GM12878 (cell line): ENCODE results near the gene ZNF644. TPM values are rescaled to one million over a fixed set of nuclear protein-coding genes. Genes with fewer than 3 reads are reported as not detected.
"Not testable (repeated sequence)": the region's sequence is repeated elsewhere in the genome, so short reads cannot be mapped to it uniquely, and the experiment has no call there.

Source experiments
- ATAC-seq: fragments of 200-7000 bp; cut with Tn5 transposase; 3 replicates; pipeline ENCODE4 v1.9.1; 2020; ENCODE audit warnings: mild to moderate bottlenecking, moderate library complexity
- BruUV-seq: library from RNA; stranded (reverse); fragments of 400-500 nt; replicated peaks from 2 replicates; lab custom pipeline; 2021; lab: Mats Ljungman, UMichigan
- CTCF ChIA-PET: fragments of 300-600 bp; sonication (Branson Sonifier 250); formaldehyde crosslinking; extraction: SDS; loops from one replicate; lab custom pipeline; 2021; ENCODE audit warnings: inconsistent platforms; lab: Yijun Ruan, JAX
- POLR2A ChIA-PET: fragments of 350-600 bp; formaldehyde crosslinking; extraction: SDS; loops from one replicate; lab custom pipeline; 2021; ENCODE audit warnings: inconsistent platforms; lab: Charles Lee
- RAD21 ChIA-PET: fragments of 300-600 bp; sonication (Branson Sonifier 250); formaldehyde crosslinking; loops from one replicate; lab custom pipeline; 2023; ENCODE audit warnings: antibody characterized with exemption; ENCODE audit not compliant: unreplicated experiment; lab: Charles Lee
- SMC1A ChIA-PET: fragments of 300-600 bp; sonication (Branson Sonifier 250); formaldehyde crosslinking; loops from one replicate; lab custom pipeline; 2023; ENCODE audit not compliant: unreplicated experiment, uncharacterized antibody; lab: Charles Lee
- DNase-seq: peaks from one replicate; pipeline ENCODE4 v3.0.0-alpha.2; 2011; ENCODE audit warnings: low read depth, low spot score
- FAIRE-seq: peaks from 3 replicates; lab custom pipeline; 2011; peaks lifted over from hg19 to GRCh38; lab: Jason Lieb, UNC
- H2AFZ ChIP-seq: 2 replicates; pipeline ENCODE4 v1.6.0; 2011; ENCODE audit warnings: low read depth, low read length, control low read depth; ENCODE audit not compliant: control insufficient read depth
- H3K27ac ChIP-seq: 2 replicates; pipeline ENCODE4 v1.5.1; 2011; ENCODE audit warnings: control low read depth; ENCODE audit not compliant: control insufficient read depth, insufficient read depth
- H3K27me3 ChIP-seq, 2 experiments: replicated peaks in 1 of 2; 2 replicates each; pipeline versions ENCODE4 v1.6.0 to v1.6.1; 2011; ENCODE audit warnings: low read length in 1 of 2; ENCODE audit not compliant: control insufficient read depth in 2 of 2, insufficient read depth in 2 of 2
- H3K36me3 ChIP-seq, 2 experiments: 2 replicates each; pipeline ENCODE4 v1.5.1; 2011; ENCODE audit warnings: low read length in 1 of 2; ENCODE audit not compliant: control insufficient read depth in 2 of 2, insufficient read depth in 2 of 2
- H3K4me1 ChIP-seq: 2 replicates; pipeline ENCODE4 v1.6.1; 2011; ENCODE audit warnings: mild to moderate bottlenecking, low read length, moderate library complexity, mixed read lengths; ENCODE audit not compliant: control insufficient read depth, insufficient read depth
- H3K4me2 ChIP-seq: 2 replicates; pipeline ENCODE4 v1.6.0; 2011; ENCODE audit warnings: control low read depth; ENCODE audit not compliant: control insufficient read depth, insufficient read depth
- H3K4me3 ChIP-seq: fragments of 200-600 bp; sonication (generic); 2 replicates; pipeline ENCODE4 v1.5.1; 2016
- H3K79me2 ChIP-seq: 2 replicates; pipeline ENCODE4 v1.6.0; 2011; ENCODE audit warnings: low read length; ENCODE audit not compliant: control insufficient read depth, insufficient read depth
- H3K9ac ChIP-seq: 2 replicates; pipeline ENCODE4 v1.8.0; 2011; ENCODE audit warnings: low read length, control low read depth, mixed read lengths; ENCODE audit not compliant: control insufficient read depth, insufficient read depth
- H3K9me3 ChIP-seq: replicated peaks from 3 replicates; pipeline ENCODE4 v1.5.1; 2011; ENCODE audit warnings: mild to moderate bottlenecking, low read length; ENCODE audit not compliant: control insufficient read depth, insufficient read depth
- H4K20me1 ChIP-seq: 2 replicates; pipeline ENCODE4 v1.6.0; 2011; ENCODE audit not compliant: control insufficient read depth, insufficient read depth
- WGBS: methylation state at CpG from one replicate; pipeline ENCODE4 v1.1.6; 2016; ENCODE audit warnings: low lambda C conversion rate; ENCODE audit not compliant: insufficient replicate concordance, insufficient coverage; ENCODE audit errors: missing lambda C conversion rate; 5-methylcytosine and 5-hydroxymethylcytosine counted together
- in situ Hi-C: fragments of 300-500 bp; cut with MboI; formaldehyde crosslinking; loops from 9 replicates; pipeline ENCODE4 v1.14.3; 2018; ENCODE audit warnings: mixed read lengths
- intact Hi-C: fragments of 100-400 bp; cut with micrococcal nuclease; formaldehyde crosslinking; loops from one replicate; pipeline ENCODE4 v1.14.2; 2022; ENCODE audit not compliant: unreplicated experiment
- polyA plus RNA-seq, 11 experiments: library from polyadenylated mRNA; depleted of rRNA in 4 of 11; unstranded in 6 of 11; stranded (reverse) in 5 of 11; fragments of >200 nt; fragmentation: Nextera tagmentation in 4 of 11; fragmentation: Illumina TruSeq in 1 of 11; extraction: Ambion mirVana in 4 of 11; extraction: Trizol in 1 of 11; gene quantifications; 1 replicate in 1 of 11; 2 replicates in 10 of 11; pipeline versions ENCODE4 v1.2.1 to v1.2.3, GENCODE V29; 2011 to 2016; ENCODE audit warnings: inconsistent platforms in 2 of 11, missing spikeins in 2 of 11, low read depth in 1 of 11
- total RNA-seq, 4 experiments: library from RNA; depleted of rRNA in 3 of 4; stranded (reverse); fragments of >200 nt in 3 of 4; fragmentation: Illumina TruSeq in 1 of 4; extraction: Trizol in 1 of 4; gene quantifications; 2 replicates each; pipeline versions ENCODE4 v1.2.1 to v1.2.3, GENCODE V29; 2013 to 2021

ZNF644 gene
- total and polyA plus RNA-seq, 10 of the 15 experiments (the other 5 are each of a cell fraction or from before 2014, with no cell fraction given): 17.7 to 55.3 (median 29.5) TPM

- POLR2A ChIA-PET: interaction anchor here (0.7 kb wide), 1 partner anchor 397 kb away, joined by 3 read pairs; no protein-coding TSS in a partner anchor
- in situ Hi-C loops, FAIRE-seq: not testable (repeated sequence)
These were observed 93.6 kb downstream of the ZNF644 start for GRCh38 chr1:90928231-90928630.

GRCh38 chr1:90927674-90928073, 94.2 kb downstream of the ZNF644 start:
- H2AFZ ChIP-seq, BruUV-seq, intact Hi-C loops, RAD21 ChIA-PET, H3K27me3 ChIP-seq, H3K4me1 ChIP-seq, ATAC-seq, H3K4me3 ChIP-seq, H3K4me2 ChIP-seq, H3K9ac ChIP-seq, in situ Hi-C loops, DNase-seq, H3K36me3 ChIP-seq, H3K27ac ChIP-seq, H3K9me3 ChIP-seq, H4K20me1 ChIP-seq, POLR2A ChIA-PET, FAIRE-seq, SMC1A ChIA-PET: not testable (repeated sequence)
- peaks cover 35% of the 10 kb centered on the region for H3K79me2 ChIP-seq
- 98% methylated on average over 5 of the region's 5 CpGs for WGBS
- CTCF ChIA-PET: interaction anchor here (1.3 kb wide), 1 partner anchor 237 kb away, joined by 4 read pairs; no protein-coding TSS in a partner anchor

More at GRCh38 chr1:90928231-90928630, 93.6 kb downstream of the ZNF644 start:
- H4K20me1 ChIP-seq, H3K27me3 ChIP-seq, H3K36me3 ChIP-seq, ATAC-seq, RAD21 ChIA-PET, H3K9ac ChIP-seq, H3K4me1 ChIP-seq, intact Hi-C loops, CTCF ChIA-PET, H3K27ac ChIP-seq, H3K4me3 ChIP-seq, H2AFZ ChIP-seq, BruUV-seq, H3K4me2 ChIP-seq, DNase-seq, H3K9me3 ChIP-seq: not testable (repeated sequence)
- 100% methylated on average over 7 of the region's 8 CpGs for WGBS
- SMC1A ChIA-PET: interaction anchor here (1.5 kb wide), 1 partner anchor 9 kb away, joined by 3 read pairs; no protein-coding TSS in a partner anchor
- peaks cover 32% of the 10 kb centered on the region for H3K79me2 ChIP-seq
